SK-N-SH treated with all-trans-retinoic acid at 6 μM for 48 hours (cell line): ENCODE results near the gene TCERG1L.

Source experiments
- ESRRG ChIP-seq: fragments of 250-450 bp; sonication (Bioruptor Pico); IDR thresholded peaks from 2 replicates; pipeline ENCODE4 v1.6.1; 2021; ENCODE audit warnings: mild to moderate bottlenecking
- ISL1 ChIP-seq: fragments of 250-450 bp; sonication (Bioruptor Pico); IDR thresholded peaks from 2 replicates; pipeline ENCODE4 v2.1.2; 2022; ENCODE audit warnings: mild to moderate bottlenecking, moderate library complexity
- PPARA ChIP-seq: fragments of 250-450 bp; sonication (Bioruptor Pico); IDR thresholded peaks from 2 replicates; pipeline ENCODE4 v1.5.0; 2020; ENCODE audit warnings: mild to moderate bottlenecking, borderline replicate concordance
- RARB ChIP-seq: fragments of 250-450 bp; sonication (Bioruptor Pico); IDR thresholded peaks from 2 replicates; pipeline ENCODE4 v1.8.0; 2021; ENCODE audit warnings: mild to moderate bottlenecking, moderate library complexity
- TOX ChIP-seq: fragments of 250-450 bp; sonication (Bioruptor Pico); IDR thresholded peaks from 2 replicates; pipeline ENCODE4 v1.8.0; 2021; ENCODE audit warnings: mild to moderate bottlenecking, moderate library complexity, borderline replicate concordance
- ZFP30 ChIP-seq: fragments of 450-650 bp; formaldehyde crosslinking; IDR thresholded peaks from 2 replicates; pipeline ENCODE4 v1.5.0; 2022; ENCODE audit warnings: mild to moderate bottlenecking, moderate library complexity
- TF ChIP-seq, protein P1 (sequence below): fragments of 250-450 bp; sonication (Bioruptor Pico); IDR thresholded peaks from 2 replicates; pipeline ENCODE4 v1.8.0; 2020; ENCODE audit warnings: mild to moderate bottlenecking, moderate library complexity, borderline replicate concordance
- TF ChIP-seq, protein P2 (sequence below): fragments of 250-450 bp; sonication (Bioruptor Pico); IDR thresholded peaks from 2 replicates; pipeline ENCODE4 v1.5.1; 2021; ENCODE audit warnings: mild to moderate bottlenecking, moderate library complexity
- TF ChIP-seq, protein P3 (sequence below): fragments of 250-450 bp; sonication (Bioruptor Pico); IDR thresholded peaks from 2 replicates; pipeline ENCODE4 v1.5.0; 2020; ENCODE audit warnings: mild to moderate bottlenecking, moderate library complexity
- TF ChIP-seq, protein P4 (sequence below): fragments of 250-450 bp; sonication (Bioruptor Pico); IDR thresholded peaks from 2 replicates; pipeline ENCODE4 v1.5.1; 2020; ENCODE audit warnings: low read depth, mild to moderate bottlenecking, moderate library complexity
- TF ChIP-seq, protein P5 (sequence below): fragments of 250-450 bp; sonication (Bioruptor Pico); IDR thresholded peaks from 2 replicates; pipeline ENCODE4 v1.8.0; 2021; ENCODE audit warnings: low read depth, mild to moderate bottlenecking, moderate library complexity, borderline replicate concordance

DNA sequence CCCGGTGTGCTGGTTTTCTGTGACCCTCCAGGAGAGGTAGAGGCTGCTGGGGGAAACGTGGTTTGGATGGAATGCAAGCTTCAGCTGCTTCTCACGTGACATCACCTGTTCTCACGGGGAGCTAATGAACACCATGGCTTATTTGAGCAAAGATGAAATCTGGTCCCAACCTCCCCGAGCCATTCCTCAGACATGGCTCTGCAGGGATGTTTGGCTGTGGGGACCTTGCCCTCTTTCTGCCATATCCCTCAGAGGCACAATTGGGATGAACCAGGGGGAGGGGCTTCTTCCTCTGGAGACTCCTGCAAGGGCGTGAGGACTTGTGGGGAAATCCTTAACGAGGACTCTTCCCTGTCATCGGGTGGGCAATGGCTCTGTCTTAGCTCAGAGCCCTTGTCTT is 236.8 kb downstream of the TCERG1L start:
- TF ChIP-seq RARB (CRISPR knock-in tag) (no peak), ESRRG (no peak), PPARA (CRISPR knock-in tag) (no peak), ZFP30 (no peak), ISL1 (CRISPR knock-in tag) (no peak), TOX (CRISPR knock-in tag) (no peak)
- TF ChIP-seq, protein P1, sequence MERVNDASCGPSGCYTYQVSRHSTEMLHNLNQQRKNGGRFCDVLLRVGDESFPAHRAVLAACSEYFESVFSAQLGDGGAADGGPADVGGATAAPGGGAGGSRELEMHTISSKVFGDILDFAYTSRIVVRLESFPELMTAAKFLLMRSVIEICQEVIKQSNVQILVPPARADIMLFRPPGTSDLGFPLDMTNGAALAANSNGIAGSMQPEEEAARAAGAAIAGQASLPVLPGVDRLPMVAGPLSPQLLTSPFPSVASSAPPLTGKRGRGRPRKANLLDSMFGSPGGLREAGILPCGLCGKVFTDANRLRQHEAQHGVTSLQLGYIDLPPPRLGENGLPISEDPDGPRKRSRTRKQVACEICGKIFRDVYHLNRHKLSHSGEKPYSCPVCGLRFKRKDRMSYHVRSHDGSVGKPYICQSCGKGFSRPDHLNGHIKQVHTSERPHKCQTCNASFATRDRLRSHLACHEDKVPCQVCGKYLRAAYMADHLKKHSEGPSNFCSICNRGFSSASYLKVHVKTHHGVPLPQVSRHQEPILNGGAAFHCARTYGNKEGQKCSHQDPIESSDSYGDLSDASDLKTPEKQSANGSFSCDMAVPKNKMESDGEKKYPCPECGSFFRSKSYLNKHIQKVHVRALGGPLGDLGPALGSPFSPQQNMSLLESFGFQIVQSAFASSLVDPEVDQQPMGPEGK: no peak
- TF ChIP-seq, protein P2, sequence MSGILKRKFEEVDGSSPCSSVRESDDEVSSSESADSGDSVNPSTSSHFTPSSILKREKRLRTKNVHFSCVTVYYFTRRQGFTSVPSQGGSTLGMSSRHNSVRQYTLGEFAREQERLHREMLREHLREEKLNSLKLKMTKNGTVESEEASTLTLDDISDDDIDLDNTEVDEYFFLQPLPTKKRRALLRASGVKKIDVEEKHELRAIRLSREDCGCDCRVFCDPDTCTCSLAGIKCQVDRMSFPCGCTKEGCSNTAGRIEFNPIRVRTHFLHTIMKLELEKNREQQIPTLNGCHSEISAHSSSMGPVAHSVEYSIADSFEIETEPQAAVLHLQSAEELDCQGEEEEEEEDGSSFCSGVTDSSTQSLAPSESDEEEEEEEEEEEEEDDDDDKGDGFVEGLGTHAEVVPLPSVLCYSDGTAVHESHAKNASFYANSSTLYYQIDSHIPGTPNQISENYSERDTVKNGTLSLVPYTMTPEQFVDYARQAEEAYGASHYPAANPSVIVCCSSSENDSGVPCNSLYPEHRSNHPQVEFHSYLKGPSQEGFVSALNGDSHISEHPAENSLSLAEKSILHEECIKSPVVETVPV (CRISPR knock-in tag): no peak
- TF ChIP-seq, protein P3, sequence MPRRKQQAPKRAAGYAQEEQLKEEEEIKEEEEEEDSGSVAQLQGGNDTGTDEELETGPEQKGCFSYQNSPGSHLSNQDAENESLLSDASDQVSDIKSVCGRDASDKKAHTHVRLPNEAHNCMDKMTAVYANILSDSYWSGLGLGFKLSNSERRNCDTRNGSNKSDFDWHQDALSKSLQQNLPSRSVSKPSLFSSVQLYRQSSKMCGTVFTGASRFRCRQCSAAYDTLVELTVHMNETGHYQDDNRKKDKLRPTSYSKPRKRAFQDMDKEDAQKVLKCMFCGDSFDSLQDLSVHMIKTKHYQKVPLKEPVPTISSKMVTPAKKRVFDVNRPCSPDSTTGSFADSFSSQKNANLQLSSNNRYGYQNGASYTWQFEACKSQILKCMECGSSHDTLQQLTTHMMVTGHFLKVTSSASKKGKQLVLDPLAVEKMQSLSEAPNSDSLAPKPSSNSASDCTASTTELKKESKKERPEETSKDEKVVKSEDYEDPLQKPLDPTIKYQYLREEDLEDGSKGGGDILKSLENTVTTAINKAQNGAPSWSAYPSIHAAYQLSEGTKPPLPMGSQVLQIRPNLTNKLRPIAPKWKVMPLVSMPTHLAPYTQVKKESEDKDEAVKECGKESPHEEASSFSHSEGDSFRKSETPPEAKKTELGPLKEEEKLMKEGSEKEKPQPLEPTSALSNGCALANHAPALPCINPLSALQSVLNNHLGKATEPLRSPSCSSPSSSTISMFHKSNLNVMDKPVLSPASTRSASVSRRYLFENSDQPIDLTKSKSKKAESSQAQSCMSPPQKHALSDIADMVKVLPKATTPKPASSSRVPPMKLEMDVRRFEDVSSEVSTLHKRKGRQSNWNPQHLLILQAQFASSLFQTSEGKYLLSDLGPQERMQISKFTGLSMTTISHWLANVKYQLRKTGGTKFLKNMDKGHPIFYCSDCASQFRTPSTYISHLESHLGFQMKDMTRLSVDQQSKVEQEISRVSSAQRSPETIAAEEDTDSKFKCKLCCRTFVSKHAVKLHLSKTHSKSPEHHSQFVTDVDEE (CRISPR knock-in tag): no peak
- TF ChIP-seq, protein P4, sequence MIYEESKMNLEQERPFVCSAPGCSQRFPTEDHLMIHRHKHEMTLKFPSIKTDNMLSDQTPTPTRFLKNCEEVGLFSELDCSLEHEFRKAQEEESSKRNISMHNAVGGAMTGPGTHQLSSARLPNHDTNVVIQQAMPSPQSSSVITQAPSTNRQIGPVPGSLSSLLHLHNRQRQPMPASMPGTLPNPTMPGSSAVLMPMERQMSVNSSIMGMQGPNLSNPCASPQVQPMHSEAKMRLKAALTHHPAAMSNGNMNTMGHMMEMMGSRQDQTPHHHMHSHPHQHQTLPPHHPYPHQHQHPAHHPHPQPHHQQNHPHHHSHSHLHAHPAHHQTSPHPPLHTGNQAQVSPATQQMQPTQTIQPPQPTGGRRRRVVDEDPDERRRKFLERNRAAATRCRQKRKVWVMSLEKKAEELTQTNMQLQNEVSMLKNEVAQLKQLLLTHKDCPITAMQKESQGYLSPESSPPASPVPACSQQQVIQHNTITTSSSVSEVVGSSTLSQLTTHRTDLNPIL (CRISPR knock-in tag): no peak
- TF ChIP-seq, protein P5, sequence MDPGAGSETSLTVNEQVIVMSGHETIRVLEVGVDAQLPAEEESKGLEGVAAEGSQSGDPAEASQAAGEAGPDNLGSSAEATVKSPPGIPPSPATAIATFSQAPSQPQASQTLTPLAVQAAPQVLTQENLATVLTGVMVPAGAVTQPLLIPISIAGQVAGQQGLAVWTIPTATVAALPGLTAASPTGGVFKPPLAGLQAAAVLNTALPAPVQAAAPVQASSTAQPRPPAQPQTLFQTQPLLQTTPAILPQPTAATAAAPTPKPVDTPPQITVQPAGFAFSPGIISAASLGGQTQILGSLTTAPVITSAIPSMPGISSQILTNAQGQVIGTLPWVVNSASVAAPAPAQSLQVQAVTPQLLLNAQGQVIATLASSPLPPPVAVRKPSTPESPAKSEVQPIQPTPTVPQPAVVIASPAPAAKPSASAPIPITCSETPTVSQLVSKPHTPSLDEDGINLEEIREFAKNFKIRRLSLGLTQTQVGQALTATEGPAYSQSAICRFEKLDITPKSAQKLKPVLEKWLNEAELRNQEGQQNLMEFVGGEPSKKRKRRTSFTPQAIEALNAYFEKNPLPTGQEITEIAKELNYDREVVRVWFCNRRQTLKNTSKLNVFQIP (CRISPR knock-in tag): no peak
